HG02943 (cell line): ENCODE data around the gene TMF1.

Source experiments
- ATAC-seq: cut with Tn5 transposase; IDR thresholded peaks from one replicate; pipeline ENCODE4 v1.9.1; 2021; ENCODE audit warnings: mild to moderate bottlenecking, low read depth, moderate library complexity; ENCODE audit not compliant: unreplicated experiment

Gene TMF1

GRCh38 chr3:68986496-68987208 is 65.5 kb downstream of the TMF1 start:
- no peak for ATAC-seq

GRCh38 chr3:68985146-68985790 is 66.9 kb downstream of the TMF1 start:
- ATAC-seq, result no peak

DNA sequence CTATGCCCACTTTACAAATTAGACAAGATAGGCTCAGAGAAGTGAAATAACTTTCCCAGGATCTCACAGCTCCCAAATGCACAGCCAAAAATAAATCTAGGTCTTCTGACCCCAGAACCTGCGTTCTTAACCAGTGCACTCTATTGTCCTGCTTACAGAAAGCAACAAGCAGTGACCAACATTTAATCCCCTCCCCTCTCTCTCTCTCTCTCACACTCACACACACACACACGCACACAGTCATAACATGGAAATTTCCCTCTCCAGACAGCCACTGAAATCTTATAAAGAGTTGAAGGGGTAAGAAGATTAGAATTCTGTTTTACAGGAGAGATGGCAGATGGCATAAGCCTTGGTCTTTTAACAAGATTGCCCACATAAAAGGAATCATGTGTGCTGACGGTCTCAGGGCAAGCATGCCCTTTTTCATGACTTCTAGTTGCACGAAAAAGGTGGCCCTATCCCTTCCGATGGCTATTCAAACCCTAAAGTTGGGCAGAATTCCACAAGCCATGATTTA is 68.1 kb downstream of the TMF1 start:
- ATAC-seq, result no peak

GRCh38 chr3:68977486-68978167 is 74.5 kb downstream of the TMF1 start:
- ATAC-seq, result no peak

DNA sequence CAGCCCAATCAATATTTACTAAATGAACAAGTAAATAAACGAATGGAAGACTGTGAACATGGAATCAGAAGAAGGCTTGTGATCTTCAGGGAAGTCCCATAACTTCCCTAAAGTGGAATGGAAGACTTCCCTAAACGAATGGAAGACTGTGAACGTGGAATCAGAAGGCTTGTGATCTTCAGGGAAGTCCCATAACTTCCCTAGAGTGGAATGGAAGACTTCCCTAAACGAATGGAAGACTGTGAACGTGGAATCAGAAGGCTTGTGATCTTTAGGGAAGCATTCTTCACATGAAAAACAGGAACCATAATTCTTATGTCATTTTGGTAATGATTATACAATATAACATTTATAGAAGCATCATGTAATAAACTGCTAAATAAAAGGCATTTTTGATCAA is 77.4 kb downstream of the TMF1 start:
- ATAC-seq, result no peak

DNA sequence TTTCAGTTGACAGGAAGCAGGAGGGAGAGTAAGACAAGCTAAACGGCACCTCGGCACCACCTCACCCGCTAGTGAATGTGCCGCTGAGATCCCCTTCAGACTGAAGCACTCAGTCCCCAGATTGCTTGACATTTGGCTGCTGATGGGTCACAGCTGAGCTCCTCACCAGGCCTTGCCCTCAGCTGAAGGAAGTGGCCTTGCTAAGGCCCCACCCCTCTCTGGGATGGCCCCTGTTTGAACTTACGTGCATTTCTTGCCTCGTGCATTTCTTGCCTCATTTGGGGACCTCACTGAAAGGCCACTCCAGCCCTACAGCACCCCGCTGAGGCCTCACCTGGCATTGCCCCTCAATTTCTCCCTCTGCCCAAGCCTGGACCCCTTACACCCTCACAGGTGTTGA is 78.5 kb downstream of the TMF1 start:
- no peak for ATAC-seq

DNA sequence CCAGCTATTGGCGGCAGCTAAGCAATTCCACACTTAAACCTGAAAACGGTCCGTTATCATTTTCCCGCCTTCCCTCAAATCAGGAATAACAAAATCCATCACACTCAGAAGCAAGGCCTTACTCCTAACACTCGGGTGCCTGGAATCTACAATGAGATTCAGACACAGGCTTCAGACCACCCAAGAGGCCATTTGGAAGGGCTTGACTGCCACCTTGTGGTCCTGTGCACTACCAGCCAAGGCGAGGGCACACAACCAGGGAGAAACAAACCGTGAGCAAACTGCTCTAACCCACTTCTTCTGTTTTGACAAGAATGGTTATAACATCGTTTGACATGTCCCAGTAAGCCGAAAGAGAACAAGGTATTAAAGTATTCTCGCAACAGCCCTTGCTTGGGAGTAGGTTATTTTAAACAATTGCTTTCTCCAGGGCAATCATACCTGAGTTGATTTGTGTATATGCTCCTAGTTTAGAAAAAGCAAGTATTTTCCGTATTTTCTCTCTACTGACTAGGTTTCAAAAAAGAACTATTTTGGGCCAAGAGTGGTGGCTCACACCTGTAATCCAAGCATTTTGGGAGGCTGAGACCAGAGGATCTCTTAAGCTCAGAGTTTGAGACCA is 79.7 kb downstream of the TMF1 start:
- ATAC-seq, result peak; percentile 68
